NCI-H226 (cell line): ENCODE measurements around the gene ELF5.

Experiments used
- DNase-seq: peaks from one replicate; pipeline ENCODE4 v3.0.0-alpha.2; 2015

ELF5 gene

DNA sequence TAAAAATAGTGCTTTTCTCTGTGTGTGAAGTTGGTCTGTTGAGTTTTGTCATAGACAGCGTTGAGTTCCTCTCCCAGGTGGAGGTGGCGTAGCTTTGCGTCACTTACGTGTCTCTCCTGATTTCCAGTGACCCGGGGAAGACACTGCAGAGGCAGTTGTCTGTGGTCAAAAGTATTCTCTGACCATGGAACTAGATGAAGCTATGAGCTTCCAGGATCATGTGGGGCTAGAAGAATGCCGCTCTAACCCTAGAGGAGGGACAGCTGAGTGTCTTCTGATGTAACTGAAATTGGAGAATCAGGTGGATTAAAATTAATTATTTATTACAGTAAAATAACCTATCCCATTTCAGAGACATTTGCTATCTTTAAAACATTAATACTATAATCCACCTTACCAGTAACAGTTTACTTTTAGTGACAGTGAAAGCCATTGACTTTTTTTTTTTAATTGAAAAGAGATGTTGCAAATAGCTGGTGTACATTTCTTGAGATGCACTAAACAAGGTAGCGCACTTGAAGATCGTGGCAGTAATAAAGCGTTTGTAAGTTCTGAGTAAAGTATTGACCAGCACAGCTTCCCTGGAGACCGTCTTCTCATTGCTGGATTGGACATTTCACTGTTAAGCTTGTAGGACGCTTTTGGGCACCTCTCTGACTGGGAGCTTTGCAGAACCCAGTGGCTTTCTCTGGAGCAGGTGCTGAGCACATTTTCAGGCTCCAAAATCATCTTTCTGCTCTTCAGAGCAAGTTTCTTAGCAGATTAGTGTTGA lies 65.2 kb downstream of the ELF5 start:
- DNase-seq: no peak

DNA sequence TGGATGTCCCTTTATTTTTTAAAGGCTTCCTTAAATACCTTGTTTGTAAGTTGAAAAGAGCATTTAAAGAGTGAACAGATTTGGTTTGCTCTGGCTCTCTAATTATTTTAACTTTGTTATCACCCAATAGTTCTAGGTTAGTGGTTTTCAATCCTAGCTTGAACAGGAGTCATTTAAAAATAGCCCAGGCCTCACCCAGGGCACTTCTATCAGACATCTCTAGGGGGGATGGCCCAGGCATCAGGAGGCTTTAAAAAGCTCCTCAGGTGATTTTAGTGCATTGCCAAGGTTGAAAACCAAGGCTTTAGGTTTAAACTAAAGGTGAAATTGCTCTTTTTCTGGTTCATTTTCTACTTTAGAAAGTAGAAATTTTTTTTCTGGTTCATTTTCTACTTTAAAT lies 66.5 kb downstream of the ELF5 start:
- DNase-seq: no peak

DNA sequence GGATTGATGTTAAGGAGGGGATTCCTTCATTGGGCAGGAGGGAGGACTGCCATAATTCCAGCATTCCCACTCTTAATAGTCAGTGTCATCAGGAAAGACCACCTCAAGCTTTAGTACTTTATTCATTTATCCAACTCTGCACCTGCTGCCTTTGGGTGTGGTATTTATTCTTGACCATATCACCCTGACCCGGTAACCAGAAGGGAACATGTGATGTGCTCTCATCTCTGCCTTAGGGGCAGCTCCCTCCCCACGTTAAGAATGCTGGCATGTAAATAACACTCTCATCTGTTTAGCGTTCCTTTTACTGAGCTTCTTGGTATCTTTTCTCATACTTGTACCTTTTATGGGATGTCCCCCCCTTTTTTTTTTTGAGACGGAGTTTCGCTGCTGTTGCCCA lies 67.2 kb downstream of the ELF5 start:
- no peak for DNase-seq

DNA sequence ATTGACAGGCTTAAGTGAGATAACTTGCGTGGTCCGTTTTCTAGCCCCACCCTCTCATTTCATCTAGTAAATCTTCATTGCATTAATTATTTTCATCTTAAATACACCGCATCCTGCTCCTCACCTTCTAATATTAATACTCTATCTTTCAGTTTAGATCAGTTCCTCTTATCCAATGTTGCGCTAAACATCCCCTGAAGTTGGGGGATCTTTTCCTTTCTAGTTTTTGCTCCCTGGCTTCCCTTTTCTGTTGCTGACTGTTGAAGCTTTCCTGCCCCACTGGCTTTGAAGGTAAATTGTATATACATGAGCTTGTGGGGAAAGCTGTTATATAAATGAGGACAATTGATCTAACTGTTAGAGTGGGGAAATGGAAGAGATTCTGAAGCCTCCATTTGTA lies 67.6 kb downstream of the ELF5 start:
- no peak for DNase-seq

DNA sequence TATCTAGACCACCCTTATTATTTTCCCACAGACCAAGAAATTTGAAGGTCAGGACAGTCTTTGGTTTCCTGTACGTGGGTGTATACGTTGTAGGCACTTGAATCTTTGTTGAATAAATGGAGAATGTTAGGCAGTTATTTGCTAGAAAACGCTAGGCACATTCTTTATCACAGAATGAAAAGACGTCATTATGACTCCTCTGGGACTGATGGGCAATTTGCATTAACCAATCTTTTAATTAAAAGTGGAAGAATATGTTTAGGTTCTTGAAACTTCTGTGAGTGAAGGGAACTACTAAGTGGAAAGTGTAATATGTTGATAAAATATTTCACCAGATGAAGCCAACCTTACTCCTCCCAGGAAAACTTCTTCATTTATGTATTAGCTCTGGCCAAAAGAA lies 69.2 kb downstream of the ELF5 start:
- DNase-seq: no peak

DNA sequence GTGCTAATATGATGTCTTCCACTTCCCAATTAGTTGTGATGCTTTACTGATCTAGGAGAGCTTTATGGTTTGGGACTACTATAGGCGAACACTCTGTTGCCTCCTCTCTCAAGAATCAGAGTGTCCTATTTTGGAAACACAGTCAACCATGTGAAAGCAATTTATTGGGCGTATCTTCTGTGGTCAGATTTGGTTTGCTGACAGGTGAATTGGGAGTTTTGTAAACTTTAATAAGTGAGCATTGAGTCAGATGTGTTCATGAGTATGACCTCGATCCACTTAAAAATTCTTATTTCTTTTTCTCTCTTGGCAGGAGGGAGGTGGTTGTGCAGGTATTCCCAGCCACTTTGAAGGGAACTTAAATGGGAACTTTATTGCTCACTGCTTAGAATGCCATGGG lies 70.5 kb downstream of the ELF5 start:
- no peak for DNase-seq

DNA sequence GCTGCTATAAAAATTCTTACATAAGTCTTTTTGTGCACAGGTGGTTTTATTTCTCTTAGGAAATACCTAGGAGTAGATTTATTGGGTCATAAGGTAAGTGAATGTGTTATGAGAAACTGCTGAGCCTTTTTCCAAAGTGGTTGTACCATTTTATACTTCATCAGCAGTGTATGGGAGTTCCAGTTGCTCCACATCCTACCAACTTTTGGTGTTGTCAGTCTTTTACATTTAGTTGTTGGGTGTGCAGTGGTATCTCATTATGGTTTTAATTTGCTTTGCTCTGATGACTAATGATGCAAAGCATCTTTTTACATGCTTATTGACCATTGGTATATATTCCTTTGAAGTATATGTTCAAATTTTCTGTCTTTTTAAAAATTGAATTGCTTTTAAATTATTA lies 71.8 kb downstream of the ELF5 start:
- DNase-seq: no peak

DNA sequence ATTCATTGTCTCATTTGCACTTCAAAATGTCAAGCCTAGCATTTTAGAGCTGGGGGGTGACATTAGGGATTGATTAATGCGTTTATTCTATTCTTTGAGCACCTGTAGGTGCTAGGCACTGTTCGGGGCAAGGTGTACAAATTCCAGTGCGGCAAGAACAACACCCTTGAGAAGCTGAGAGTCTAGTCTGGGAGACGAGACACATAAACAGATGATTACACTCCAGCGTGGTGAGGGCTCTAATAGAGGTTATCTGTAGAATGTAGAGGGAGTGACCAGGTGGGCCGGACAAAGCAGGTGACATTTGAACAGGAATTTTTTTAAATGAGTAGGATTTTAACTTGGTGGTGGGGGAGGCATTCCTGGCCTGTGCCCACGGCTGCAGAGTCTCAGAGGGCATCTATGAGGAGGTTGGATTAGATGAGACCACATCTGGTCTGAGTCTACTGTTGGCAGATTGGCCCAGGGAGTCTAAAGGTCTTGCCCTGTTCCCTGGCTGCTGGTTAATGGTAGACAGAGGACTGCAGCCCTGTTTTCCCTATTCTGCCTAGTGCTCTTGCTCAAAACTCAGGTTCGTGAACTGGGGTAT lies 73.9 kb downstream of the ELF5 start:
- no peak for DNase-seq

DNA sequence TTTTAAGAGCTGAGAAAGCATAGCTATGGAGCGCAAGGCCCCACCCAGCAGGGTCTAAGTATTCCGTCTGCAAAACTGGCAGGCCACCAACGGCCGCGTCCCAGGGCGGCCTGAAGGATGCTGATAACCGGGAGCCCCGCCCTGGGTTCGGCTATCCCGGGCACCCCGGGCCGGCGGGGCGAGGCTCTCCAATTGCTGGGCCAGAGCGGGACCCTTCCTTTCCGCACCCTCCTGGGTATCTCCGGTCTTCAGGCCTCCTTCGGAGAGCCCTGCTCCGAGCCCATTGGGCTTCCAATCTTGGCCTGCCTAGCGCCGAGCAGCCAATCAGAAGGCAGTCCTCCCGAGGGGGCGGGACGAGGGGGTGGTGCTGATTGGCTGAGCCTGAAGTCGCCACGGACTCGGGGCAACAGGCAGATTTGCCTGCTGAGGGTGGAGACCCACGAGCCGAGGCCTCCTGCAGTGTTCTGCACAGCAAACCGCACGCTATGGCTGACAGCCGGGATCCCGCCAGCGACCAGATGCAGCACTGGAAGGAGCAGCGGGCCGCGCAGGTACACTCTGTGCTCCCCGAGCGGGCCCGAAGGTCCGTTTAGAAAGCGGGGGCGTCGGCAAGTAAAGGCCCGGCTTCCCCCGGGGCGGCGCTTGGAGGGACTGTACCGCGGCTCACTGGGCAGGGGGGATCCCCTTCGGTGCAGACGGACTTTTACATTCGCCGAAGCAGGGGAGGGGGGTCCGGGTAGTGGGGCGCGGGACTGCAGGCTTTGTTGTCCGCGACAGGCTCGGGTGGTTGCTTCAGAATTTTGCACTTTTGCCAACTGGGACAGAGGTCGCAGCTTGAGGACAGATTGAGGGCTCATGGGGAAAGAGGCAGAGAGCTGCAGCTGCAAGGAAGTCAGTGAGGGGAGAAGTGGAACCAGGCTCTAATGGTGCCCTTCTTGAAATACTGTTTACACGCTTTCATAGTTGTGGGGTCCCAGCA lies 74.8 kb downstream of the ELF5 start, which contains the start of gene CAT:
TSS of gene CAT (plus strand) at position 406 of the 979 bp plus-strand sequence. CDS start at position 486, 80 bp downstream.
- DNase-seq: peak; percentile 96

DNA sequence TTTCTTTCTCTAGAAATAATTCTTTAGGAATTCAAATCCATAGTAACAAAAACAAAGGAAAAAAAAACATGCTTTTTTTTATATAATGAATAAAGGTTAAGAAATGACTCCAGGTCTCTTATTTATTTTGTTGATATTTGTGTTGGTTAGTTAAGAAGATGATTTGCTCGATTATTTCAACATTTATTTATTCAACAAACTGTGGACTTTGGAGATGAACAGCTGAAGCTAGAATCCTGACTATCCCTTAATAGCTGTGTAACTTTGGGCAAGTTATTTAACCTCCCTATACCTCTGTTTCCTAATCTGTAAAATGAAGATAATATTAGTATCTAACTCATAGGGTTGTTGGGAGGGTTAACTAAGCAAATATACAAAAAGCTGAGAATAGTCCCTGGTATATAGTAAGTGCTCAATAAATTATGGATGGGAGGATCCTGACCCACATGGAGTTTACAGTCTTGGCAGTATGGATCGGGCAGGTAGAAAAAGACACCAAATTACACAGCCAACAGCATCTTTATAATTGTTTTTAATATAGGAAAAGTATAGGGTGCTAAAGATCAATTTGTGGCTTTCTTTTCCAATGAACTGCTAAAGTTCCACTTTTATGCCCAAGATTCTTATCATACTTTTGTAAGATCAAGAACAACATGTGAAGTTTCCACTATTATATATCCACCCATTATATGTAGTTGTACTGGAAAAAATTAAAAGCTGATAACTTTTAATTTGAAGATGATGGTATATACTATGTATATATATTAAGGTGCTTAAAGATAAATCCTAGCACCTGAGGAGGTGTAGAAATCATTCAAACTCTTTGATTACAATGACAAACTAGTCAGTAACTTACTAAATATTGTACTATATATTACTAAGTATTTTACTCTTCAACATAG lies 76.1 kb downstream of the ELF5 start:
- no peak for DNase-seq

DNA sequence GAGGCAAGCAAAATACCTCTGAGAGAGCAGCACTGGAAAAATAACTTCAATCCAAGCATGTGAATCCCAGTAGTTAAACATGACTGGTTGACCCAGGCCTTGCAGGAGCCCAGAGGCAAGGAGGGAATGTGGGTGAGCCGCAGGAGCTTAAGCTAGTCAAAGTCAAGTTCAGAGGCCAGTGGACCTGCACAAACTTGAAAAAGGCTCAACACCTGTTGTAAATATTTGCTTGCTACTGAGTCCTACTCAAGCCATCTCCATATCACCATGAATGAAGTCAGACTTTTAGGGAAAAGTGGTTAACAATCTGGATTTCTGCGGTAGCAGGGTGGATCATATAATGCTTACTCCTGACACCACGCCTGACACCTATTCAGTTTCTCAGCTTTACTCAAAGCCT lies 79.7 kb downstream of the ELF5 start:
- no peak for DNase-seq

DNA sequence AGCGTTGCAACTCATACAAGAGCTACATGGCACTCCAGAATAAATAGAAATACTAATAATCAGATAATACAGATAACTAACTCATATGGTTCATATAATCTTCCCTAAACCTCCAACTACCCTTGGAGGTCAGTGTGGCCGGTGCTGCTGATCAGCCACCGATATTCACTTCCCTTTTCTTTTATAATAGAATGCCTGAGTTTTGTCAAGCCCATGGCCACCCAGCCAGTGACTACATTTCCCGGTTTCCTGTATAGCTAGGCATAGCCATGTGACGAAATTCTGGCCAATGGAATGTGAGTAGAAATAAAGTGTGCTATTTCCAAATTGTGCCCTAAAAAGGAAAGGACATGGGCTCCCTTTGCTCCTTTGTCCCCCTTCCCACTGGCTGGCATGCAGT lies 80.8 kb downstream of the ELF5 start:
- DNase-seq: no peak

DNA sequence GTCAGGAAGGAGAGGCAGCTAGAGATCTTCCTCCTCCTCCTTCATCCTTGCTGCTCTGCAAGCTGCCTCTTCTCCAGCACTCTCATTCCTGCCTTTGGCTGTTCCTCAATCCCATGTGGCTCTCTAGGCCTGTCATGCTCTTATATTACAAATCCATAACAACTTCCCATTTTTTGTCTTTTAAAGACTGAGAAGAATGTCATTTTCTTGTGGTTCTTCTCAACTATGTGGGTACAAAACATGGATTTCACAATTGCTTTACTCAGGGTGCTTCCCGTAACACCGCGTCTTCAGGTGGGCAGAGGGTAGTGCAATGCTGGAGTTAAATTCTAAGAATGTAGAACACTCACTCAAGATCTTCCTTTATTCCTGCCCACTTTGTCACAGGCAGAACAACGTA lies 81.6 kb downstream of the ELF5 start:
- DNase-seq: no peak
